HepG2 (cell line): ENCODE data around the gene NME4. TPM values are rescaled to one million over a fixed set of nuclear protein-coding genes. Genes with fewer than 3 reads are reported as not detected.

Experiments
- ATAC-seq: fragments of 200-7000 bp; cut with Tn5 transposase; 3 replicates; pipeline ENCODE4 v1.9.1; 2020; ENCODE audit warnings: mild to moderate bottlenecking, moderate library complexity
- BruUV-seq: library from RNA; stranded (reverse); fragments of 400-500 nt; replicated peaks from 2 replicates; lab custom pipeline; 2021; lab: Mats Ljungman, UMichigan
- CTCF ChIA-PET: fragments of 300-600 bp; formaldehyde crosslinking; extraction: SDS; loops from one replicate; lab custom pipeline; 2021; ENCODE audit warnings: low total read pairs, inconsistent platforms, low intra/inter-chr PET ratio; lab: Yijun Ruan, JAX
- POLR2A ChIA-PET: fragments of 350-600 bp; sonication (Branson Sonifier 250); formaldehyde crosslinking; loops from one replicate; lab custom pipeline; 2020; ENCODE audit warnings: antibody characterized with exemption, inconsistent platforms; lab: Yijun Ruan, JAX
- DNase-seq: peaks from one replicate; pipeline ENCODE4 v3.0.0-alpha.2; 2015; ENCODE audit warnings: low spot score
- FAIRE-seq: peaks from 3 replicates; lab custom pipeline; 2011; peaks lifted over from hg19 to GRCh38; lab: Jason Lieb, UNC
- H2AFZ ChIP-seq: one replicate; pipeline ENCODE4 v1.6.1; 2011; ENCODE audit warnings: low read length, inconsistent platforms
- H3K27ac ChIP-seq: fragments of 300-600 bp; 3 replicates; pipeline ENCODE4 v1.8.0; 2011; ENCODE audit warnings: mixed run types, mild to moderate bottlenecking, mixed read lengths, low read length, inconsistent platforms; ENCODE audit not compliant: insufficient read depth; ENCODE audit errors: extremely low read length
- H3K27me3 ChIP-seq, 2 experiments: fragments of 200-600 bp in 1 of 2; 2 replicates in 1 of 2; 3 replicates in 1 of 2; pipeline versions ENCODE4 v1.6.0 to v1.8.0; 2011; ENCODE audit warnings: low read length in 2 of 2, mild to moderate bottlenecking in 2 of 2, moderate library complexity in 2 of 2, inconsistent platforms in 1 of 2; ENCODE audit not compliant: insufficient read depth in 2 of 2, control insufficient read depth in 1 of 2
- H3K36me3 ChIP-seq, 2 experiments: fragments of 200-600 bp in 1 of 2; replicated peaks in 1 of 2; 2 replicates in 1 of 2; 3 replicates in 1 of 2; pipeline versions ENCODE4 v1.5.1 to v1.8.0; 2011; ENCODE audit warnings: low read length in 2 of 2, inconsistent platforms in 1 of 2; ENCODE audit not compliant: insufficient read depth in 2 of 2, control insufficient read depth in 1 of 2
- H3K4me1 ChIP-seq: 2 replicates; pipeline ENCODE4 v1.5.1; 2012; ENCODE audit warnings: low read length, inconsistent platforms; ENCODE audit not compliant: insufficient read depth
- H3K4me2 ChIP-seq: 2 replicates; pipeline ENCODE4 v1.6.0; 2011; ENCODE audit warnings: low read depth, low read length, inconsistent platforms
- H3K4me3 ChIP-seq, 3 experiments: fragments of 200-600 bp in 1 of 3; sonication (generic), shearing (Covaris generic) in 1 of 3; replicated peaks in 1 of 3; 2 replicates each; pipeline ENCODE4 v1.5.1; 2011 to 2016; ENCODE audit warnings: low read length in 3 of 3, inconsistent platforms in 2 of 3, low read depth in 2 of 3, mild to moderate bottlenecking in 2 of 3, control low read depth in 1 of 3, mixed read lengths in 1 of 3; ENCODE audit not compliant: insufficient read depth in 1 of 3
- H3K79me2 ChIP-seq: one replicate; pipeline ENCODE4 v1.6.1; 2011; ENCODE audit warnings: low read length, inconsistent platforms; ENCODE audit not compliant: insufficient read depth
- H3K9ac ChIP-seq: 2 replicates; pipeline ENCODE4 v1.6.0; 2011; ENCODE audit warnings: mild to moderate bottlenecking, low read depth, low read length, inconsistent platforms; ENCODE audit not compliant: insufficient read depth
- H3K9me3 ChIP-seq: 2 replicates; pipeline ENCODE4 v1.5.1; 2012; ENCODE audit warnings: mild to moderate bottlenecking, low read length
- H4K20me1 ChIP-seq: 2 replicates; pipeline ENCODE4 v1.6.0; 2011; ENCODE audit warnings: inconsistent platforms, mild to moderate bottlenecking, low read length, moderate library complexity; ENCODE audit not compliant: insufficient read depth
- ARID5B ChIP-seq: IDR thresholded peaks from 2 replicates; pipeline ENCODE4 v1.4.0; 2020; ENCODE audit warnings: mild to moderate bottlenecking, missing genetic modification reagents
- CHD4 ChIP-seq: fragments of 200-600 bp; sonication (generic); IDR thresholded peaks from 2 replicates; pipeline ENCODE4 v1.7.0; 2017; ENCODE audit warnings: mild to moderate bottlenecking, low read length, borderline replicate concordance
- KLF9 ChIP-seq: IDR thresholded peaks from 2 replicates; pipeline ENCODE4 v1.6.1; 2016; ENCODE audit warnings: low read depth
- NFKBIZ ChIP-seq: IDR thresholded peaks from 2 replicates; pipeline ENCODE4 v1.6.1; 2018; ENCODE audit warnings: missing genetic modification reagents, missing compliant biosample characterization
- POLR2A ChIP-seq, 2 experiments: IDR thresholded peaks; 2 replicates each; pipeline ENCODE4 v1.6.1; 2011; ENCODE audit warnings: low read depth in 2 of 2, low read length in 2 of 2, mild to moderate bottlenecking in 1 of 2, moderate library complexity in 1 of 2; ENCODE audit not compliant: insufficient read depth in 1 of 2
- STAT5B ChIP-seq: sonication (generic); formaldehyde crosslinking; IDR thresholded peaks from 2 replicates; pipeline ENCODE4 v1.4.0; 2020; ENCODE audit warnings: missing genetic modification reagents
- ZBTB7B ChIP-seq: sonication (generic); formaldehyde crosslinking; IDR thresholded peaks from 2 replicates; pipeline ENCODE4 v1.4.0; 2020; ENCODE audit warnings: missing genetic modification reagents
- WGBS: methylation state at CpG from one replicate; pipeline ENCODE4 v1.1.6; 2017; ENCODE audit warnings: low lambda C conversion rate; 5-methylcytosine and 5-hydroxymethylcytosine counted together
- in situ Hi-C: cut with HindIII; loops from 2 replicates; pipeline ENCODE4 v1.10.0; 2017; ENCODE audit warnings: low pct_unique_long_range_greater_than_20kb; ENCODE audit not compliant: extremely low pct_ligation_motif_present
- intact Hi-C: fragments of 100-400 bp; cut with micrococcal nuclease; formaldehyde crosslinking; loops from one replicate; pipeline ENCODE4 v1.10.0; 2022; ENCODE audit not compliant: unreplicated experiment
- polyA plus RNA-seq, 8 experiments: library from polyadenylated mRNA; depleted of rRNA in 3 of 8; stranded (reverse) in 7 of 8; unstranded in 1 of 8; fragments of >200 nt; fragmentation: Illumina TruSeq in 4 of 8; extraction: Trizol in 4 of 8; gene quantifications; 2 replicates each; pipeline versions ENCODE4 v1.2.1 to v1.2.3, GENCODE V29; 2011 to 2016; ENCODE audit warnings: low read depth in 4 of 8, missing spikeins in 1 of 8, mixed read lengths in 1 of 8; ENCODE audit not compliant: insufficient read depth in 1 of 8
- total RNA-seq, 5 experiments: library from RNA; depleted of rRNA; stranded (reverse); fragments of >200 nt; fragmentation: Illumina TruSeq; extraction: Trizol; gene quantifications; 2 replicates each; pipeline ENCODE4 v1.2.3, GENCODE V29; 2016; ENCODE audit warnings: low read depth in 1 of 5
- TF ChIP-seq, protein P1 (sequence below): sonication (generic); formaldehyde crosslinking; IDR thresholded peaks from 2 replicates; pipeline ENCODE4 v1.5.0; 2020; ENCODE audit warnings: mild to moderate bottlenecking, missing genetic modification reagents

Gene NME4
- total and polyA plus RNA-seq, 2 of the 13 experiments (the other 11 are each of a cell fraction or from before 2014, with no cell fraction given), result 121 to 263 TPM

GRCh38 chr16:374616-374926 is 22.4 kb upstream of the NME4 start:
- peaks cover 11% of the 10 kb centered on the region for H3K79me2 ChIP-seq
- ChIA-PET CTCF (no interaction called here), POLR2A (no interaction called here)
- WGBS, result no CpG with 5 or more reads among the region's 9 CpGs
- no peak for ATAC-seq
- no peak for DNase-seq
- in situ Hi-C loops (no loop called here), intact Hi-C loops (no loop called here)
- TF ChIP-seq, protein P1, sequence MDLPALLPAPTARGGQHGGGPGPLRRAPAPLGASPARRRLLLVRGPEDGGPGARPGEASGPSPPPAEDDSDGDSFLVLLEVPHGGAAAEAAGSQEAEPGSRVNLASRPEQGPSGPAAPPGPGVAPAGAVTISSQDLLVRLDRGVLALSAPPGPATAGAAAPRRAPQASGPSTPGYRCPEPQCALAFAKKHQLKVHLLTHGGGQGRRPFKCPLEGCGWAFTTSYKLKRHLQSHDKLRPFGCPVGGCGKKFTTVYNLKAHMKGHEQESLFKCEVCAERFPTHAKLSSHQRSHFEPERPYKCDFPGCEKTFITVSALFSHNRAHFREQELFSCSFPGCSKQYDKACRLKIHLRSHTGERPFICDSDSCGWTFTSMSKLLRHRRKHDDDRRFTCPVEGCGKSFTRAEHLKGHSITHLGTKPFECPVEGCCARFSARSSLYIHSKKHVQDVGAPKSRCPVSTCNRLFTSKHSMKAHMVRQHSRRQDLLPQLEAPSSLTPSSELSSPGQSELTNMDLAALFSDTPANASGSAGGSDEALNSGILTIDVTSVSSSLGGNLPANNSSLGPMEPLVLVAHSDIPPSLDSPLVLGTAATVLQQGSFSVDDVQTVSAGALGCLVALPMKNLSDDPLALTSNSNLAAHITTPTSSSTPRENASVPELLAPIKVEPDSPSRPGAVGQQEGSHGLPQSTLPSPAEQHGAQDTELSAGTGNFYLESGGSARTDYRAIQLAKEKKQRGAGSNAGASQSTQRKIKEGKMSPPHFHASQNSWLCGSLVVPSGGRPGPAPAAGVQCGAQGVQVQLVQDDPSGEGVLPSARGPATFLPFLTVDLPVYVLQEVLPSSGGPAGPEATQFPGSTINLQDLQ, result no peak
- TF ChIP-seq NFKBIZ (no peak), KLF9 (no peak), ARID5B (CRISPR knock-in tag) (no peak), ZBTB7B (no peak), CHD4 (no peak), POLR2A (IDR thresholded peaks at IDR 0.05; ENCODE audit: insufficient read depth in 1 of 2, low read depth in 2 of 2, low read length in 2 of 2) (no peak), STAT5B (CRISPR knock-in tag) (no peak)
- H3K27ac ChIP-seq, result no peak overlapping the region
- peaks cover 16 to 27% of the 10 kb centered on the region in 2 experiments; a peak in 4 of 5 replicates for H3K36me3 ChIP-seq
- no peak overlapping the region for H2AFZ ChIP-seq
- H3K4me3 ChIP-seq, result no peak overlapping the region
- H3K9ac ChIP-seq, result no peak overlapping the region
- H3K4me2 ChIP-seq, result no peak overlapping the region
- FAIRE-seq, result no peak
- H3K9me3 ChIP-seq, result no peaks in the 10 kb centered on the region
- BruUV-seq, result no TSS peak
- H3K4me1 ChIP-seq, result peaks cover 16% of the 10 kb centered on the region
- H3K27me3 ChIP-seq, result no peaks in the 10 kb centered on the region
- H4K20me1 ChIP-seq, result no peaks in the 10 kb centered on the region
